Inferior parietal cortex (tissue), 1 donor: ENCODE results near the gene DMD.
"Not testable (repeated sequence)": the region's sequence is repeated elsewhere in the genome, so short reads cannot be mapped to it uniquely, and the experiment has no call there.

Experiments used
- DNase-seq: peaks from one replicate; pipeline ENCODE4 v3.0.0-alpha.2; 2016; ENCODE audit errors: extremely low spot score

Gene DMD

DNA sequence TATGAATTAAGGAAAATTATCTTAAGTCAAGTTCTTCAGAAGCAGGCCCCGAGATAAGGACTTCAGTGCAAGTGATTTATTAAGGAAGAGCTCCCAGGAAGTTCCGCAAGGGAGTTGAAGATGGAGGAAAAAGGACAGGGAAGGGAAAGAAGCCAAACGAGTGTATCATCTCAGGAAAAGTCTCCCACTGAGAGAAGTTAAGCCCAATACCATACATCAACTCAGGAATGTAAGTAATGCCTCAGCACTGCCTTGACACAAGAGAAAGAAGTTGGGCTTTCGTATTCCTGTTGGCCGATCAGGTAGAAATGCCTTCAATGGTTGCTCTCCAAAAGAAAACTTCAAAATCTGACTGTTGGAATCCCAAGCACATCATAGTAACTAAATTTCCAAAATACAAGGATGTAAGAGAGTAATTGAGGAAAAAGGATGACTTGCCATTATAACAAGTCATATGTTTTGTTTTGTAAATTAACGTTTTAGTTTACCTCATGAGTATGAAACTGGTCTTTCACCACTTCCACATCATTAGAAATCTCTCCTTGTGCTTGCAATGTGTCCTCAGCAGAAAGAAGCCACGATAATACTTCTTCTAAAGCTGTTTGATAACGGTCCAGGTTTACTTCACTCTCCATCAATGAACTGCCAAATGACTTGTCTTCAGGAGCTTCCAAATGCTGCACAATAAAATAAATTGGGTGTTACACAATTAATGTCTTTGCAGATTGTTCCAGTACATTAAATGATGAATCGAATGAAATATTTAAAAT, 566.7 kb downstream of the DMD start:
- no peak for DNase-seq

- DNase-seq, result no peak
Measured at GRCh38 chrX:32642283-32642682, 569.1 kb downstream of the DMD start.

GRCh38 chrX:32618154-32618553, 593.2 kb downstream of the DMD start:
- no peak for DNase-seq

DNA sequence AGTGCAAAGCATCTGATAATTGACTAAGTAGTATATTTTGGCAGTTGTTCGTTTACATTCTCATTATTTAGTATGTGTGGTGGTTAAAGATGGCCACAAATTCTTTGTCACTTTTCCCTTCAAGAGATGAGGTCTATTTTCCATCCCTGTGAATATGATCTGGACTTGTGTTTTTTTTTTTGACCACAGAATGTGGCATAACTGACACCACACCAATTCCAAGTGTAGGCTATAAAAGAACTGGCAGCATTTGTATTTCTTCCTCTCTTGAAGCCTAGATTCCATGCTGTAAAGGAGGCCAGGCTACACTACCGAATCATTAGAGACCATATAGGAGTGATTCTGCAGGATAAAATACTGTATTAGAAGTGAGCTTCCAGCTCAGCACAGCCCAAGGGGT, 596.6 kb downstream of the DMD start:
- no peak for DNase-seq

DNA sequence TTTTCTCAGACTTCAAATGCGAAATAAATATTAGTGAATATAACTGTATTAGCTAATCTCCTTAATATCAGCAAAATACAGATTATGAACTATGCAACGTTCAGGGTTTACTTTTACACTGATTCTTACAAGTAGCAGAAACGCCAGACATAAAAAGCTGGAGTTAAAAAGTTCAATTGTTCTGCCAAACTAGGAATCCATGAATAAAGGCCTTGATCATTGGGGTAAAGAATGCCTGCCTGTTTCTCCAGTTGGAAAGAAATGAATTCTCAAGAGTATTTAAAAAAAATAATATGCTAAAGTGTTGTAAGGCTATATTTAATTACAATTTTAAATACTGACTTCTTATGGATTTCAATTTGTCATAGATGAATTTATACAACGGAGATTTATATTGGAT, 612.2 kb downstream of the DMD start:
- DNase-seq, result peak; percentile 4

- no peak for DNase-seq
Measured at GRCh38 chrX:32598707-32599106, 612.6 kb downstream of the DMD start.

DNA sequence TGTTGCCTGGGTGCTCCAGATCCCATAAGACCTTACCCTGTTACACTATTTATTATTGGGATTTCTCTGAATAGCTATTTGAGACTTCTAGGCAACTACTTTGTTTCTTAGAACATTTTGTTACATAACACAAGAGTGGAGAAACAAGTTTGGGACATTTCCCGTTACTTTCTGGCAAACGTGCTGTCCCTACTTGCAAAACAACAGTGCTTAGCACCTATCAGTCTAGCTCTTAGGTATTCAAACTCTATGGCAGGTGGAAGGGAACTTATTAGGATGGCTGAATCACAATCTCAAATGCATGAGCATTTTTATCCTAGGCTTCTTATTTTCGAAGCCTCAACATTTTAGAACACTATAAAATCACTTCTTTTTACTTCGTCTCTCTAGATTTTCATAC, 613.6 kb downstream of the DMD start:
- DNase-seq, result no peak

- DNase-seq, result no peak
Measured at GRCh38 chrX:32592786-32593185, 618.6 kb downstream of the DMD start.

DNA sequence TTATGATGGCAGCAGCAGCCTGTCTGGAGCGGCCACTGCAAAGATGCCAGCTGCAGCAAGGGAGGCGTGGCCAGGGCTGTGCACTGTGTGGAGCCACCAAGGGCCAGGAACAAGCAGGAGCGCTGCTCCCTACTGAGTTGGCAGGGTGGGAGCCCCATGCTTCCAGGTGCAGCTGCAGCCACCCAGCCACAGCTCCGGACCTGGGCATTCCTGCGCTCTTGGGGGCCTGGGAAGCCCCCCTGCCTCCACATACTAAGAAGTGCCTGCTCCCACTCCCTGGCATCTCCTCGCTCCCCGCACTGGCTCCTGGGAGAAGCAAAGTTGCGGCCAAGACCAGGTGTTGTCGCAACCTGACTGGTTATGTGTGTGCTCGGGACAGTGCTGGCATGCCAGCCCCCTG, 619.8 kb downstream of the DMD start:
- no peak for DNase-seq

- DNase-seq, result no peak
Measured at GRCh38 chrX:32582729-32583128, 628.6 kb downstream of the DMD start.

- DNase-seq, result no peak
Measured at GRCh38 chrX:32576885-32577284, 634.5 kb downstream of the DMD start.

DNA sequence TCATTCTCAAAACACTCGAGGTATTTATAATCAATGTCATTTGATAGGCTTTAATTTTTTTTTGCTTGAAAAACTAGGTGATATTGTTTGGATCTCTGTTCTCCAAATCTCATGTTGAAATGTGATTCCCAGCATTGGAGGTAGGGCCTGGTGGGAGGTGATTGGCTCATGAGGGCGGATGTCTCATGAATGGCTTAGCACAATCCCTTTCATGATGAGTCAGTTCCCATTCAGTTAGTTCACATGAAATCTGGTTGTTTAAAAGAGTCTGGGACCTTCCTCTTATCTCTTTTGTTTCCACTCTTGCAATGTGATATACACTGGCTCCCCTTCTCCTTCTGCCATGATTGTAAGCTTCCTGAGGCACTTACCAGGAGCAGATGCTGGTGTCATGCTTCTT, 638.7 kb downstream of the DMD start:
- DNase-seq, result no peak

- no peak for DNase-seq
Measured at GRCh38 chrX:32571579-32571978, 639.8 kb downstream of the DMD start.

GRCh38 chrX:32562261-32562660, 649.1 kb downstream of the DMD start:
- no peak for DNase-seq

- DNase-seq, result no peak
Measured at GRCh38 chrX:32545101-32545500, 666.2 kb downstream of the DMD start.

GRCh38 chrX:32538554-32538953, 672.8 kb downstream of the DMD start:
- no peak for DNase-seq

DNA sequence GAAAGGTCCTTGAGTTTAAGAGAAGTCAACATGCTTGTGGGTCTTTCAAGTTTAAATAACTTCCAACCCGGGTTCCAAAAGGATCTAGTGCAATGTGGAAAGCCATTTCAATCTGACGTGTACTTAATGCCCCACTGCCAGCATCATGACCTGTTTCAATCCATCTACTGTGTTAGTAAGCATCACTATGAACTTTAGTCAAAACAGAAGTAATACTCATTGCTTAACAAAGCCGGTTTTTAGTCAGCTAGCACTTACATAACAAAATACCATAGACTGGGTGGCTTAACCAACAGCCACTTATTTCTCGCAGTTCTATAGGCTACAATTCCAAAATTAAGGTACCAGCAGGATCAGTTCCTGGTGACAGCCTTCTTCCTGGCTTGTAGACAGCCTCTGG, 677.5 kb downstream of the DMD start:
- DNase-seq, result no peak

GRCh38 chrX:32532262-32532661, 679.1 kb downstream of the DMD start:
- no peak for DNase-seq

DNA sequence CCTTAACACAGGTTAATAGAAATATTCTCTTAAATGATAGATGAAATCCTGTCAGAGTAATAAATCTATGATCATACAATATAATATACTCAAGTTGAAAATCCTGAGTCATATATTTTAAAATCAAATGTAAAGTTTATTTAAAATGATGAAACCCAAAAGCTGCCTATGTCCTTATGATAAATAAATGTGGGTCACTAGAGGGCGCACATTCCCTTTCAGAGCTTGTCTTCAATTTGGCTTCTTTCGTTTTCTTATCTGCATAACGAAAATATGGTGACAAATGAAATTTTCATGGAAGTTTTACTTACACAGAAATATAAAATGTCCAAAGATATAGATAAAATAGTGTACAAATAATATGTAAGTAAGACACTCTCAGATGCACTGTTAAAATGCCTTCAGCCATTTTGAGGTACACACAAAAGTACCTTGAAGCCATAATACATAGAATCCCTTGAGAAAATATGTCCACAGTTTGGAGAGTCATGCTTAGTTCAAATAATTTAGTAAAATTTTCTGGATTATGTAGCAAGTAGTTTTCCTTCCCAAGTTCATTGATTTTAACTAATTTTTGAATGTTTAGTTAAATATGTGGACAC, 680.4 kb downstream of the DMD start:
- peak; percentile 69 for DNase-seq

GRCh38 chrX:32528451-32528850, 682.9 kb downstream of the DMD start:
- not testable (repeated sequence) for DNase-seq

DNA sequence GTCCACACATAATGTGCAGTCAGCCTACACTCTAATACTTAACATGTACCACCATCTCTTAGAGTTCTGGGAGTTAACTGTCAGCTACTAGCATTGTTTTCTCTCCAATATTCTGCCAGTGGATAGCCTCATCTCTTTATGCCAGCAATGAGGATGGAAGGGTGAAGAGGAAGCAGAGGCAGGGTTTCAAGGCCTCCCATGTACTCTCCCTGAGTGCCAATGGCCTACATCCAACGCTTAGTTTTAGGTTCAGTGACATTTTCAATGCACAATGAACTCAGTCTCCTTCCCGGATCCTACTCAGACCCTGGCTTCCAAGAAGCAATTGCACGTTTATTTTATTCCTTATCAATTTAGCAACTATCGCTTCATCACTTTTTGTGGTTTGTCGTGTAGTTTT, 686.1 kb downstream of the DMD start:
- DNase-seq, result no peak

DNA sequence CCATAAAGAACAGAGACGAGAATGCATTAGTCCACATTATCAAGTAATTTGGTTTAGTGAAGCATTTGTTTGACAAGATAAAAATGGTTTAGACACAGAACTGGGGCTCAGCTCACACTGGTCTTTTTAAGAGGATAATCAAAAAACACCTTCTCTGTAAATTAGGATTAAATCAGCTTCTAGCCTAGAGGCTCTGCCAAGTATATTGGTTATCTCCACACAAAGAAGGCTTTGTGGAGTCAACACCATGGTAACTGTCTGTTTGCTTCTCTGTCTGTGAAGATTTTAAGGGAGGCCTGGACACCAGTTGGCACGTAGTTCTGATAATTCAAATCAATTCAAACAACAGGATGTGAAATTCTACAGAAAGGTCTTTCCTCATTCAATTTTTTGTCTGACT, 687.0 kb downstream of the DMD start:
- peak; percentile 9 for DNase-seq

- DNase-seq, result no peak
Measured at GRCh38 chrX:32520789-32521188, 690.6 kb downstream of the DMD start.

DNA sequence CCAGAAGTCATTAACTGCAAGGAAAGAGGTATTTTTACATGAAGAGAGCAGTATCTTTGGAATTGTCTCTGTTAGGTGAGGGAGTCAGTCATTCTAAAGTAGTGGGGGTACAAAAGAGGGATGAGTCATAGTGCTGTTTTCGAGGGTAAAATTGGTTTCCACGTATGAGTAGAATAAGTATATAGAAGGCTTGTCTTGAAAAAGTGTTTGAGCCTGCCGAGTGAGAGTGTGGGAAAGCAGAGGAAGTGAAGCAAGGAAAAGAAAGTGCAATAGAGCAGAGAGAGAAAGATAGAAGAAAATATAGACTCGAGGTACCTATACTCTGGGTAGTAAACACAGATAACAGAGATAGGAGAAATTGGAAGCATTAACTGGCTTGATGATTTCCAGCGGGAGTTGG, 696.4 kb downstream of the DMD start:
- DNase-seq, result no peak
